ACC112 (cell line): Measurements from ENCODE around the gene TRMT6.
A peak's percentile ranks its signal among the peaks of the same experiment; 100 is the strongest.

Experiments
- H2AFZ ChIP-seq: fragments of 200-600 bp; sonication (generic); one replicate; pipeline ENCODE4 v1.6.0; 2017; ENCODE audit warnings: antibody characterized with exemption, low read length; ENCODE audit not compliant: unreplicated experiment
- H3K27ac ChIP-seq: fragments of 200-600 bp; sonication (generic); 2 replicates; pipeline ENCODE4 v1.5.1; 2014; ENCODE audit warnings: low read depth, mild to moderate bottlenecking, antibody characterized with exemption, low read length, moderate library complexity
- H3K27me3 ChIP-seq: fragments of 200-600 bp; sonication (generic); 2 replicates; pipeline ENCODE4 v1.6.1; 2014; ENCODE audit warnings: mild to moderate bottlenecking, antibody characterized with exemption, low read length, moderate library complexity, mixed read lengths; ENCODE audit not compliant: insufficient read depth
- H3K36me3 ChIP-seq: fragments of 200-600 bp; sonication (generic); 2 replicates; pipeline ENCODE4 v1.6.1; 2016; ENCODE audit warnings: mild to moderate bottlenecking, antibody characterized with exemption, low read length, moderate library complexity, mixed read lengths; ENCODE audit not compliant: insufficient read depth
- H3K4me1 ChIP-seq: fragments of 200-600 bp; sonication (generic); one replicate; pipeline ENCODE4 v1.6.1; 2016; ENCODE audit warnings: low read length, mixed read lengths; ENCODE audit not compliant: insufficient read depth, unreplicated experiment, control insufficient read depth
- H3K4me3 ChIP-seq: fragments of 200-600 bp; sonication (generic); 2 replicates; pipeline ENCODE4 v1.5.1; 2014; ENCODE audit warnings: mild to moderate bottlenecking, low read depth, low read length
- H3K79me2 ChIP-seq: fragments of 200-600 bp; sonication (generic); one replicate; pipeline ENCODE4 v1.6.0; 2016; ENCODE audit warnings: low read length; ENCODE audit not compliant: control insufficient read depth, unreplicated experiment, insufficient read depth

Gene TRMT6

GRCh38 chr20:5977223-5977622 lies 26.9 kb upstream of the TRMT6 start:
- Histone ChIP-seq H3K27me3 (no peaks in the 10 kb centered on the region), H3K79me2 (no peaks in the 10 kb centered on the region), H3K36me3 (peaks cover 14% of the 10 kb centered on the region), H3K4me3 (no peak overlapping the region), H2AFZ (no peak overlapping the region), H3K27ac (no peak overlapping the region), H3K4me1 (peaks cover 21% of the 10 kb centered on the region)

- peaks cover 23% of the 10 kb centered on the region for H3K4me1 ChIP-seq
- peaks cover 14% of the 10 kb centered on the region for H3K36me3 ChIP-seq
These were observed 25.4 kb upstream of the TRMT6 start for GRCh38 chr20:5975778-5976177.

DNA sequence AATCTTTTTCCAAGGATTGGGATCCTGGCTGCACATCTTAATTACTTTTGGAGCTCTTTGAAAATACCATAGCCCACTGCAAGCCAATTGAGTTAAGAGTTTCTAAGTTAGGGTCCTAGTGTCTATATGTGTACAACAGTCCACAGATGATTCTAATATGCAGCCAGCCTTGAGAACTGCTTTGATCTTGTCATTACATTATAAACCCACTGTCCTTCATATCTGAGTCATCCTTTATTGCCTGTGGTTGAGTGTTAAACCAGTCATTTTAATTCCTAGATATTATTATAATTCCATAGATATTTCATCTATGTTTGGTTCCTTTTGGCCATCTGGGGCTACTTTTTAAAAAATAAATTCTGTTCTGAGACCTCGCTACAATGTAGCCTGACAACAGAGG lies 24.2 kb upstream of the TRMT6 start:
- no peak overlapping the region for H3K4me3 ChIP-seq
- no peaks in the 10 kb centered on the region for H3K79me2 ChIP-seq
- no peaks in the 10 kb centered on the region for H3K27me3 ChIP-seq
- peaks cover 8% of the 10 kb centered on the region for H3K36me3 ChIP-seq
- no peak overlapping the region; the same call in 1 of the 2 replicates for H3K27ac ChIP-seq
- no peak overlapping the region for H2AFZ ChIP-seq
- H3K4me1 ChIP-seq = peaks cover 23% of the 10 kb centered on the region

More at GRCh38 chr20:5975778-5976177, 25.4 kb upstream of the TRMT6 start:
- Histone ChIP-seq H3K4me3 (no peak overlapping the region), H3K27me3 (no peaks in the 10 kb centered on the region), H3K79me2 (no peaks in the 10 kb centered on the region), H2AFZ (no peak overlapping the region), H3K27ac (no peak overlapping the region)

DNA sequence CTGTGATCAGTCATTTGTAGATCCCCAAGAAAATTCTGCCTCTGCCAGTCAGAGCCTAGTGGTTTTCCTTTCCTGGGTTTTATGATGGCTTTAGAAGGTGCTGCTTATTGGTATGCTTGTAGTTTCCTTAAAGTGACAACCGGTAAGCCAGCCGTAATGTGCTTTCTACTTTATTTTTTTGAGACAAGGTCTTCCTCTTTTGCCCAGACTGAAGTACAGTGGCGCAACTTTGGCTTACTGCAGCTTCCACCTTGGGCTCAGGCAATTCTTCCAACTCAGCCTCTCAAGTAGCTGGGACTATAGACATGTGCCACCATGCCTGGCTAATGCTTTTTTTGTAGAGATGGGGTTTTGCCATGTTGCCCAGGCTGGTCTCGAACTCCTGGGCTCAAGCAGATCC lies 23.6 kb upstream of the TRMT6 start:
- H3K4me1 ChIP-seq = peaks cover 23% of the 10 kb centered on the region
- peaks cover 4% of the 10 kb centered on the region; the same call in 1 of the 2 replicates for H3K36me3 ChIP-seq
- H3K79me2 ChIP-seq = no peaks in the 10 kb centered on the region
- no peak overlapping the region for H2AFZ ChIP-seq
- no peaks in the 10 kb centered on the region for H3K27me3 ChIP-seq
- no peak overlapping the region for H3K4me3 ChIP-seq
- H3K27ac ChIP-seq = peak overlapping the region; percentile 87

DNA sequence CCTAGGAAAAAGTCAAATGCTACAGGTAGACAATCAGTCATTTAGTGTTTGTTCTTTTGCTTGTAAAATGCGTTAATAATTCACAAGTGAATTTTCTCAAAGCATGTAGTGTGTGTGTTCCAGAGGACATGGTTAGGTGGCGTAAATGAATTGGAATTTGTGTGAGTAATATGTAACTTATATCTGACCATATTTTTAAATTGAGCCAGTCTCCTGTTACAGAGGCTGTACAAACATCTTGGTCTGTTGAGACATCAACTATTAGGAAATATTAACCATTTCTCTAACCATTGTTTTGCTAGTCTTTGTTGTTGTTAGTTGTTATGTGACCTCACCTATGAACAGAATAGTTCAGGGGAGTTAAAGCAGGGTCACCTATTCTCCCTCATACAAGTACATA lies 22.8 kb upstream of the TRMT6 start:
- Histone ChIP-seq H3K36me3 (no peaks in the 10 kb centered on the region; the same call in 1 of the 2 replicates), H3K4me1 (peaks cover 23% of the 10 kb centered on the region), H3K27ac (peak overlapping the region; percentile 87), H3K27me3 (no peaks in the 10 kb centered on the region), H3K79me2 (no peaks in the 10 kb centered on the region), H3K4me3 (no peak overlapping the region), H2AFZ (no peak overlapping the region)

- no peak overlapping the region for H3K4me3 ChIP-seq
- no peak overlapping the region for H3K27ac ChIP-seq
- H2AFZ ChIP-seq = no peak overlapping the region
- peaks cover 38% of the 10 kb centered on the region for H3K4me1 ChIP-seq
- no peaks in the 10 kb centered on the region for H3K79me2 ChIP-seq
- no peaks in the 10 kb centered on the region for H3K27me3 ChIP-seq
- H3K36me3 ChIP-seq = peaks cover 13% of the 10 kb centered on the region; the same call in 1 of the 2 replicates
These were observed 20.9 kb upstream of the TRMT6 start for GRCh38 chr20:5971203-5971602.

DNA sequence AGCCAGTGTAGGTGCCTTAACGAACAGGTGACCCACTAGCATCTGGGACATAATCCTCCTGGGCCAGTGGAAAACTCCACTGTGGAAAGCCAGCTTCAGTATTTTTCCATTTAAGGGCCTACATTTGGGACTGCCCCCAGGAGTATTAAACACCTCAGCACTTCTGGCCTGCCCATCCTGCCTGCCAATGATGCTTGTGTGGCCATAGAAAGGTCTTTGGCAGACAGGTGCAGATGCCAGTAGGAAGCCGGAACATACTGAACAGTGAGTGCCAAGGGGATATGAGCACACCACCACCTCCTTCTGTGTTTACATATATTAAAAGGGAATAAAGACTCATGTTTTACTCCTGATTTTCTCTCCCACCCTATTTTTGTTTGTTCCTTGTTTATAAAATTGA lies 20.0 kb upstream of the TRMT6 start:
- H3K27me3 ChIP-seq = no peaks in the 10 kb centered on the region
- no peak overlapping the region for H3K27ac ChIP-seq
- peaks cover 13% of the 10 kb centered on the region; the same call in 1 of the 2 replicates for H3K36me3 ChIP-seq
- peaks cover 43% of the 10 kb centered on the region for H3K4me1 ChIP-seq
- H3K79me2 ChIP-seq = no peaks in the 10 kb centered on the region
- H2AFZ ChIP-seq = no peak overlapping the region
- H3K4me3 ChIP-seq = no peak overlapping the region

DNA sequence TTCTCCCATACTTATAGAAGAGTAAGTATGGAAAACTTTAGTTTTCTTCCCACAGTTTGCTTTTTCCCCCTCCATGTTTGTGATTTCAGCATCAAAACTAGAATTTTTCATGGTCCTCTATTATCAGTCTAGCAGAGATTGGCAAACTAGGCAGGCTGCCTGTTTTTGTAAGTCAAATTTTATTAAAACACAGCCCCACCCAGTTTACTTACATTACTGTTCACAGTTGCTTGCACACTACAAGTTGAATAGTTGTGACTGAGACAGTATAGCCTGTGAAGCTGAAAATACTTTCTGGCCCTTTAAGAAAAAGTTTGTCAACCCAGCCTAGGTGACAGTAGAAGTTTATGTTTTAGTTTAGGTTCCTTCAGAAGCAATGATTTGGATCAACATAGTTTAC lies 19.6 kb upstream of the TRMT6 start:
- H3K4me1 ChIP-seq = peaks cover 43% of the 10 kb centered on the region
- no peak overlapping the region for H3K4me3 ChIP-seq
- H3K27ac ChIP-seq = no peak overlapping the region
- H3K79me2 ChIP-seq = no peaks in the 10 kb centered on the region
- peaks cover 13% of the 10 kb centered on the region; the same call in 1 of the 2 replicates for H3K36me3 ChIP-seq
- H3K27me3 ChIP-seq = no peaks in the 10 kb centered on the region
- H2AFZ ChIP-seq = no peak overlapping the region

GRCh38 chr20:5969348-5969935 lies 19.1 kb upstream of the TRMT6 start:
- Histone ChIP-seq H3K4me1 (peaks cover 43% of the 10 kb centered on the region), H3K27me3 (no peaks in the 10 kb centered on the region), H3K79me2 (no peaks in the 10 kb centered on the region), H3K36me3 (peaks cover 13% of the 10 kb centered on the region; the same call in 1 of the 2 replicates), H3K4me3 (no peak overlapping the region), H3K27ac (no peak overlapping the region), H2AFZ (no peak overlapping the region)

GRCh38 chr20:5968462-5968861 lies 18.1 kb upstream of the TRMT6 start:
- H3K4me3 ChIP-seq = no peak overlapping the region
- H2AFZ ChIP-seq = no peak overlapping the region
- H3K36me3 ChIP-seq = peaks cover 13% of the 10 kb centered on the region; the same call in 1 of the 2 replicates
- no peaks in the 10 kb centered on the region for H3K79me2 ChIP-seq
- H3K4me1 ChIP-seq = peaks cover 33% of the 10 kb centered on the region
- H3K27ac ChIP-seq = no peak overlapping the region
- H3K27me3 ChIP-seq = no peaks in the 10 kb centered on the region

DNA sequence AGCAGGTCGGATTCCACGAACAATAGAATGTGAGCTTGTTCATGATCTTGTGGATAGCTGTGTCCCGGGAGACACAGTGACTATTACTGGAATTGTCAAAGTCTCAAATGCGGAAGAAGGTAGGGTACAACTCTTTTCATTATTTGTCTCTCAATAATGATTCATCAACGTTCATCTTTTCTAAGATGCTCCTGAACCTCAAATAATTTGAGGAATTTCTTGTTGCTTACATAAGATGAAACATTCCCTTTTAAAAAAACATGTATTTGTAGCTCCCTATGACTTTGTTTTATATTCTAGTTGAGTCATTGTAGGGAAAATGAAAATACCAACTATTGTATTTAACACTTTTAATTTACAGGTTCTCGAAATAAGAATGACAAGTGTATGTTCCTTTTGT lies 17.1 kb upstream of the TRMT6 start:
- peaks cover 24% of the 10 kb centered on the region for H3K4me1 ChIP-seq
- H3K4me3 ChIP-seq = no peak overlapping the region
- peak overlapping the region; percentile 77 for H3K27ac ChIP-seq
- H3K79me2 ChIP-seq = no peaks in the 10 kb centered on the region
- H2AFZ ChIP-seq = no peak overlapping the region
- H3K36me3 ChIP-seq = peaks cover 13% of the 10 kb centered on the region; the same call in 1 of the 2 replicates
- H3K27me3 ChIP-seq = no peaks in the 10 kb centered on the region
